Progenitor cell of endocrine pancreas (in vitro differentiated cells): Measurements from ENCODE around the gene TNFSF9. TPM values are rescaled to one million over a fixed set of nuclear protein-coding genes. Genes with fewer than 3 reads are reported as not detected.
"Not testable (repeated sequence)": the region's sequence is repeated elsewhere in the genome, so short reads cannot be mapped to it uniquely, and the experiment has no call there.

Source experiments
- DNase-seq: peaks from one replicate; pipeline ENCODE4 v3.0.0; 2021; ENCODE audit warnings: low spot score; ENCODE audit not compliant: unreplicated experiment
- H3K27ac Mint-ChIP-seq: 2 replicates; pipeline ENCODE4 v1.8.0; 2021; ENCODE audit warnings: mild to moderate bottlenecking, moderate library complexity, mixed read lengths
- H3K27me3 Mint-ChIP-seq: 2 replicates; pipeline ENCODE4 v1.8.0; 2021; ENCODE audit warnings: mixed read lengths
- H3K36me3 Mint-ChIP-seq: 2 replicates; pipeline ENCODE4 v1.8.0; 2022; ENCODE audit warnings: mixed read lengths; ENCODE audit not compliant: insufficient read depth
- H3K4me1 Mint-ChIP-seq: 2 replicates; pipeline ENCODE4 v1.8.0; 2021; ENCODE audit warnings: low read depth, mixed read lengths
- H3K4me3 Mint-ChIP-seq: 2 replicates; pipeline ENCODE4 v1.8.0; 2021; ENCODE audit warnings: low read depth, mild to moderate bottlenecking, moderate library complexity, mixed read lengths
- H3K9me3 Mint-ChIP-seq: 2 replicates; pipeline ENCODE4 v1.8.0; 2021; ENCODE audit warnings: low read depth, mixed read lengths
- total RNA-seq: library from RNA; stranded (reverse); gene quantifications from 2 replicates; pipeline ENCODE4 v1.2.1, GENCODE V29; 2021
- TF ChIP-seq, protein P1 (sequence below): fragments of 200-600 bp; sonication (generic); IDR thresholded peaks from one replicate; pipeline ENCODE4 v1.5.0; 2021; ENCODE audit warnings: antibody characterized with exemption, mild to moderate bottlenecking; ENCODE audit not compliant: unreplicated experiment

Gene TNFSF9
- total RNA-seq, 1 donor from 2014 or later = not detected

DNA sequence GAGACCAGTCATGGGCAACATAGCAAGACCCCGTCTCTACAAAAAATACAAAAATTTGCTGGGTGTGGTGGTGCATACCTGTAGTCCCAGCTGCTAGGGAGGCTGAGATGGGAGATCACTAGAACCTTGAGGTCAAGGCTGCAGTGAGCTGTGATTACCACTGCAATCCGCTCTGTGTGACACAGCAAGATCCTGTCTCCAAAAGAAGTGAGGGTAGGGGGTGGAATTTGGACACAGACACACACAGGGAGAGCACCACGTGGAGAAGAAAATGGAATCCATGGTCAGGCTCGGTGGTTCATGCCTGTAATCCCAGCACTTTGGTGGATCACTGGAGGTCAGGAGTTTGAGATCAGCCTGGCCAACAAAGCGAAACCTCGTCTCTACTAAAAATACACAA, 8.7 kb downstream of the TNFSF9 start:
- no peak for DNase-seq

GRCh38 chr19:6540918-6541689, 10.3 kb downstream of the TNFSF9 start:
- no peak for DNase-seq
- Mint-ChIP-seq H3K9me3 (peaks cover 3% of the 10 kb centered on the region), H3K27ac (no peak overlapping the region), H3K4me1 (no peaks in the 10 kb centered on the region), H3K27me3 (peaks cover 16% of the 10 kb centered on the region), H3K4me3 (no peak overlapping the region), H3K36me3 (no peaks in the 10 kb centered on the region)
- TF ChIP-seq, protein P1, sequence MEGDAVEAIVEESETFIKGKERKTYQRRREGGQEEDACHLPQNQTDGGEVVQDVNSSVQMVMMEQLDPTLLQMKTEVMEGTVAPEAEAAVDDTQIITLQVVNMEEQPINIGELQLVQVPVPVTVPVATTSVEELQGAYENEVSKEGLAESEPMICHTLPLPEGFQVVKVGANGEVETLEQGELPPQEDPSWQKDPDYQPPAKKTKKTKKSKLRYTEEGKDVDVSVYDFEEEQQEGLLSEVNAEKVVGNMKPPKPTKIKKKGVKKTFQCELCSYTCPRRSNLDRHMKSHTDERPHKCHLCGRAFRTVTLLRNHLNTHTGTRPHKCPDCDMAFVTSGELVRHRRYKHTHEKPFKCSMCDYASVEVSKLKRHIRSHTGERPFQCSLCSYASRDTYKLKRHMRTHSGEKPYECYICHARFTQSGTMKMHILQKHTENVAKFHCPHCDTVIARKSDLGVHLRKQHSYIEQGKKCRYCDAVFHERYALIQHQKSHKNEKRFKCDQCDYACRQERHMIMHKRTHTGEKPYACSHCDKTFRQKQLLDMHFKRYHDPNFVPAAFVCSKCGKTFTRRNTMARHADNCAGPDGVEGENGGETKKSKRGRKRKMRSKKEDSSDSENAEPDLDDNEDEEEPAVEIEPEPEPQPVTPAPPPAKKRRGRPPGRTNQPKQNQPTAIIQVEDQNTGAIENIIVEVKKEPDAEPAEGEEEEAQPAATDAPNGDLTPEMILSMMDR = no peak

More for the DNA sequence above, 8.7 kb downstream of the TNFSF9 start:
- no peak overlapping the region for H3K27ac Mint-ChIP-seq
- no peaks in the 10 kb centered on the region for H3K36me3 Mint-ChIP-seq
- H3K27me3 Mint-ChIP-seq = peaks cover 30% of the 10 kb centered on the region
- H3K4me1 Mint-ChIP-seq = peaks cover under 1% of the 10 kb centered on the region
- H3K4me3 Mint-ChIP-seq = no peak overlapping the region
- peaks cover 3% of the 10 kb centered on the region for H3K9me3 Mint-ChIP-seq
- TF ChIP-seq, protein P1 = no peak

GRCh38 chr19:6543866-6544347, 13.1 kb downstream of the TNFSF9 start:
- H3K27me3 Mint-ChIP-seq = peaks cover 15% of the 10 kb centered on the region
- H3K27ac Mint-ChIP-seq = no peak overlapping the region
- no peaks in the 10 kb centered on the region for H3K4me1 Mint-ChIP-seq
- H3K4me3 Mint-ChIP-seq = no peak overlapping the region
- no peak for DNase-seq
- H3K36me3 Mint-ChIP-seq = no peaks in the 10 kb centered on the region
- TF ChIP-seq, protein P1 = no peak
- peaks cover 14% of the 10 kb centered on the region for H3K9me3 Mint-ChIP-seq

DNA sequence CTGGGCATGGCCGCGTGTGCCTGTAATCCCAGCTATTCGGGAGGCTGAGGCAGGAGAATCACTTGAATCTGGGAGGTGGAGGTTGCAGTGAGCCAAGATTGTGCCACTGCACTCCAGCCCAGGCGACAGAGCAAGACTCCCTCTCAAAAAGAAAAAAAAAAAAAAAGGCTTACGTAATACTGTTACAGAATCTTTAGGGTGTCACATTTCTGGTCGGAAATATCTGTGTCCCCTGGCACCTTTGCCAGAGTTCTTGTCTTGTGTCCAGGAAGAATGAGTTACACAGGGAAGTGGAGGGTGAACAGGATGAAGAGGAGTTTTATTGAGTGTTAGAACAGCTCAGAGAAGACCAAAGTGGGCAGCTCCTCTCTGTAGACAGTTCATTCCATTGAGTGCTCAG, 19.9 kb downstream of the TNFSF9 start:
- H3K9me3 Mint-ChIP-seq = peaks cover 14% of the 10 kb centered on the region
- H3K36me3 Mint-ChIP-seq, H3K4me3 Mint-ChIP-seq, H3K27ac Mint-ChIP-seq, DNase-seq, H3K4me1 Mint-ChIP-seq, H3K27me3 Mint-ChIP-seq: not testable (repeated sequence)

- peaks cover 13% of the 10 kb centered on the region for H3K9me3 Mint-ChIP-seq
- TF ChIP-seq, protein P1 = no peak
- no peak overlapping the region for H3K27ac Mint-ChIP-seq
- peaks cover 7% of the 10 kb centered on the region for H3K27me3 Mint-ChIP-seq
- DNase-seq = no peak
- H3K4me3 Mint-ChIP-seq = no peak overlapping the region
- no peaks in the 10 kb centered on the region for H3K4me1 Mint-ChIP-seq
- no peaks in the 10 kb centered on the region for H3K36me3 Mint-ChIP-seq
These were observed 20.3 kb downstream of the TNFSF9 start for GRCh38 chr19:6551091-6551490.
